ENCODE data around the gene CAMTA1.

CAMTA1 gene

DNA sequence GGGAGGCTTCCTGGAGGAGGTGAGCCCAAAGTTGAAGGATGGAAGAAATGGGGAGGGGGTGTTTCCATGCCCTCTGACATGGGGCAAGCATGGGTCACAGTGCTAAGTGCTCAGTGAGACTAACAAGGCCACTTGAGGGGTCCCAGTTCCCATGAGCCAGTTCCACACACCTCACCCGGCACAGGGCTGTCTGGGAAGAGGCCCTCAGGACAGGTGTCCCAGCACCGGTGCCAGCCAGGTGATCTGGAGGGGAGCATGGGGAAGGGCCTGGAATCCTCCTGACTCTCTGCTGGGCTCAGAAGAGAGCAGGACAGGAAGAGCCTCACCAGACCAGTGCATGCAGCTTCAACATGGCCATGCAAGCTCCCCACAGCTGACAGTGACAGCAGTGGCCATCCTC lies 691.1 kb downstream of the CAMTA1 start:
- no peak for DNase-seq

GRCh38 chr1:7476861-7477547 lies 691.8 kb downstream of the CAMTA1 start:
- DNase-seq: no peak

GRCh38 chr1:7477593-7477992 lies 692.3 kb downstream of the CAMTA1 start:
- DNase-seq: no peak

- DNase-seq: no peak
These were observed 693.0 kb downstream of the CAMTA1 start for GRCh38 chr1:7478142-7478790.

DNA sequence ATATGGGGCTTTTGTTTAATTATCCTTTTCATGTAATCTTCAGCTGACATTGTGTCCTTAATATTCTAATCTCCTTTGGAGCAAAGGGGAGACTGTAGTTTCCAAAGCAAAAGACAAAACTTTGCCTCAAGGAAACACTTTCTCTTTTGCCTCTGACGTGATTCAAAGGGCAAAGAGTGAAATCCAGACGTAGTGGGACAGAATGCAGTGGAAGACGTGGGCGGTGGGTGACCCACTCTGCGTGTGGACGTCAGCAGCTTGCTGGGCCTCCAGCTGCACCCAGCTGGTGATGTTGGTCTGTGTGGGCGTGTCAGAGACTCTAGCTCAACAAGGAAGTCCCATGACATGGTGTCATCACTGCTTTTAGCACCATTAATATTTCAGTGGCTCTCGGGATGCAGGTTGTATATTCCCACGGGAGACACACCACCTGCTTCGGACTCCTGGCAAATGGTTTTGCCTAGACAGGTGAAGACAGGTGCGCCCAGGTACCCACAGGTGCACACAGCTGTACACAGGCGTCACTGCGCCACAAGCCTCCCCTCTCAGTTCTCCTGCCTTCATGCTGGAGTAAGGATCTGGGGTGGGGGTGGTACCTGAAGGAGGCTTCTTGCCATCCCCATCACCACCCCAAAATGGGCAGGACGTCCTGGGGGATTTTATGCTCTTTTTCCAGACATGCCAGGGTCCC lies 693.7 kb downstream of the CAMTA1 start:
- DNase-seq: peak; percentile 73

- DNase-seq: no peak
These were observed 694.3 kb downstream of the CAMTA1 start for GRCh38 chr1:7479571-7479970.

DNA sequence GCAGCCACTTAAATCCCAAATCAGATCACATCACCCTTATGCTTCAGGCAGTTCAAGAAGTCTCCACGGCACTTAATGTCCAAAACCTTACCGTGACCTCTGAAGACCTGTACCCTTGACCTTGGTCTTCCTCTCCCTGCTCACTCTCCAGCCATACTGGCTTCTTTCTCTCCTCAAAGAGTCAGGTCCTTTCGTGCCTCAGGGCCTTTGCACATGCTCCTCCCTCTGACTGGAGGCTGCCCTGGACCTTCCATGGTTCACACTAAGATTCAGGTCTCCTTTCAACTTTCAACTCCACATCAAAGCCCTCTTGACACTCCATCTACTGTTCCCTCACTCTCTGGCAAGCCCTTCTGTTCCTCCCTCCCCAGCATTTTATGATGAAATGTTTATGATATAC lies 695.9 kb downstream of the CAMTA1 start:
- no peak for DNase-seq

- no peak for DNase-seq
These were observed 696.8 kb downstream of the CAMTA1 start for GRCh38 chr1:7482077-7482476.

DNA sequence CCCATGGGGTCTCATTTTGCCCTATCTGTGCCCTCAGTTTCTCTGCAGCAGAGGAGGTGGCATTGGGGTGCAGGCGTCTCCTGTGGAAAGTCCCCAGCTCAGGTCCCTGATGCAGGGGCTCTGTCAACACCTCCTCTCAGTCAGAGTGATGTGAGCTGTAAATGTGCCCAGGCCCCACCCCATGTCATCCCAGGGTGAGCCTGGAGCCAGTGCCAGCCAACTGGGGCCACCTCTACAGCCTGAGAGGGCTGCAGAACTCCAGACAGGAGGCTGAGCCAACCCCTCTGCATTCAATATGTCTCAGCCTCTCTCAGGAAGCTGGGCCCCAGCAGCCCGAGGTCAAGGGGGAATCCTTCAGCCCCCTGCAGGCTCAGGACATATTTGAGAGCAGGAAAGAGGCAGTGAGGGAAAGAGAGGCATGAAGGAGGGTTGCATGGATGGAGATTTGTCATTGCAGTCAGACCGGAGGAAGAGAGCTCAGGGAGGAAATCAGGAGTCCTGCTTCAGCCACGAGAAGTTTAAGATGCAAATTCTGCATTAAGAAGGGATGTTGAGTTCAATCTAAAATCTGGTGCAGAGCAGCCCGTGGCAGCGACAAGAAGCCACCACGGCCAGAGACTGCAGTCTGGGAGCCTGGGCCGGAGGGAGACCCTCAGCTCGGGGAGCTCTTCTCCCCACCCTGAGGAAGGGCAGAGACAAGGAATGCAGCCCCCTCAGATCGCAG lies 697.7 kb downstream of the CAMTA1 start:
- DNase-seq: no peak

DNA sequence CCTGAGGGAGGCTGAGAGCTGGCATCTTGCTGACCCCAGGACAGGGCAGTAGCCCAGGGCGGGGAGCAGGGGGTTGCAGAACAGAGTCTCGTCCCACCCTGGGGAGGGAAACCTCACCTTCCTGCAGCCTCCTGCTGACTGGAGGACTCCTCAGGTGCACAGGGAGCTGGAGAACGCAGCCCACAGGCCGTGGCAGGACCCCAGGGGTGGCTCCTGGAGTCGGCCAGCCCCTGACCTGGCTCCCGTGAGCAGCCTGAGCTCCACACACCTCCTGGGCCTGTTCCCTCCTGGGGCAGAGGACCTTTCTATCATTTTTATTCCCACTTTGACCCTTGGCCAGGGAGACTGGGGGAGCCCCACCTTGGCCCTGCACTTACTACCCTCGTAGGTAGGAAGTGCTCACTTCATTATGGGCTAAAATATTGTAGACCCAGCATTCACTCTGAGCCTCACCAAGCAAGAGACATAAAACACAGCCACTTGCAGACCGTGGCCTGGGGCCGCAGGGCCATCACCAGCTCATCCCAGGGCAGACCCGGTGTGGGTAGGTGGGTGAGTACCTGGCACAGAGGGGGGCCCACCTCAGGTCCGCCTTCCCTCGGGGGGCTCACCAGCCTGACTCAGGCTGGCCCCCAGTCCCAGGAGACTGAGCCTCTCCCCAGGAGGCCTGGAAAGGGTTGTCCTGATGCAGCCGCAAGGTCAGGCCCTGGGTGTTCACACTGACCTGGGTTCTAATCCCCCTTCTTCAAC lies 698.6 kb downstream of the CAMTA1 start:
- DNase-seq: no peak

DNA sequence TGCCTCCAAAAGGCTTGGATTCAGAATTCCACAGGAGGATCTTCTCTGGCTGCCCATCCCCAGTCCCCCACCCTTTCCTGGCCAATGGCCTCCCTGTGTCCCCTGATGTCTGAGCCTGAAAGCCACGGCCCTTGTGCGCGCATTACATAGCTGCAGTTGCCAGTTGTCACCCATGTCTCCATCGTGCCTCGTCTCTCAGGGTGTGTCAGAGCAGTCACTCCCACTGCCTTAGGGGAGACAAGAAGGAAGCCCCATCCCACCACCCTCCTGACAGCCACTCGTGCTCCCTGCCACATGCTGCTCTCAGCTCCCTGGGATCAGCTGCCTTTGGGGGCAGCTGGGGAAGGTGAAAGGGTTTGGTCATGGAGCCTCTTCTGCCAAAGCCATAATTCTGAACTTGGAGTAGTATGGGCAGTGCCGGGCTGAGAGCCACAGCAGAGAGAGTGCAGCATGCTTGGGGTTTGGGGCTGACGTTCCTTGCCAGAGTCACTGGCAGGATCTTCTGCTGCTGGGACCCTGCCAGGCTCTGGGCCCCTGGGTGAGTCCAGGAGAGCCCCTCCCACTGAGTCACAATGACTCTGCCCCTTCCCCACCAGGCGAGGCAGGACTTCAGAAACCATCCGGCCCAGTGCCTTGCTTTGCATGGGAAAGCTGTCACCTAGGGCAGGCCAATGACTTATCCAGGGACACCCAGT lies 700.0 kb downstream of the CAMTA1 start:
- DNase-seq: no peak

- DNase-seq: no peak
These were observed 700.6 kb downstream of the CAMTA1 start for GRCh38 chr1:7485826-7486225.

DNA sequence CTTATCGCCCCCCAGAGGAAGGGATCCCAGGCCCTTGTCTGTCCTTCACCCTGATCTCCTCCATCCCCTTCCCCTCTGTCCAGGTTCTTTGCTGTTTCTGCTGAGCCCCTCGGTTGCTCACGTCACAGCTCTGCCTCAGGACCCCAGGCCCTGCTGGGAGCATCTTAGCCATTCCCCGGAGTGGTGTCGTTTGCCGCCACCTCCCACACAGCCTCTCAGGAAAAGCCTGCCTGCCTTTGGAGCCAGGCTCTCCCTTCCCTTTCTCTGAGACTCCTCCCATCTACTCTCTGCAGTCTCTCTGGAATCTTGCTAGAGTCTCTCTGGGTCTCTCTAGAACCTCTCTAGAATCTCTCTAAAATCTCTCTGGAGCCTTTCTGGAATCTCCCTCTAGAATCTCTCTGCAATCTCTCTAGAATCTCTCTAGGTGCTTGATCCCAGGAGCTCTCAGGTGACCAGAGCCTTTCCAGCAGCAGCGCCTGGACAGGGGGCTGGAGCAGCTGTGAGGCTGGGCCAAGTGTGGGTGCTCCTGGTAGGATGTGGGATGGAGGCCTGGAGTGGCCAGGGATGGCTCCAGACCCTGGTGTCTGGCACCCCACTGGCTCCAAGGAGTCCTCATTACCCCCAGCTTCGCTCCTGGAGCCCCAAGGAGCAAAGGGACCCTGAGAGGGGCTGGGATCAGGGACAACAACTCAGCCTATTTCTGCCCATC lies 702.7 kb downstream of the CAMTA1 start:
- DNase-seq: no peak

- no peak for DNase-seq
These were observed 703.2 kb downstream of the CAMTA1 start for GRCh38 chr1:7488475-7488842.

GRCh38 chr1:7489586-7489985 lies 704.3 kb downstream of the CAMTA1 start:
- DNase-seq: no peak

GRCh38 chr1:7490576-7490975 lies 705.3 kb downstream of the CAMTA1 start:
- DNase-seq: no peak

GRCh38 chr1:7491109-7491817 lies 706.0 kb downstream of the CAMTA1 start:
- peak; percentile 64 for DNase-seq

GRCh38 chr1:7491818-7492173 lies 706.5 kb downstream of the CAMTA1 start:
- DNase-seq: no peak

- DNase-seq: no peak
These were observed 708.6 kb downstream of the CAMTA1 start for GRCh38 chr1:7493711-7494454.

- DNase-seq: no peak
These were observed 710.7 kb downstream of the CAMTA1 start for GRCh38 chr1:7495962-7496361.

Data from NCI-H187 treated with DMSO at 0.1 percent for 48 hours (cell line).